A549 (cell line): ENCODE measurements around the gene NR3C2. TPM values are rescaled to one million over a fixed set of nuclear protein-coding genes. Genes with fewer than 3 reads are reported as not detected.

Experiments used
- ATAC-seq, 2 experiments: fragments of 200-7000 bp in 1 of 2; fragments of >200 bp in 1 of 2; cut with Nextera tagmentation in 1 of 2; cut with Tn5 transposase in 1 of 2; 3 replicates each; pipeline versions ENCODE4 v1.8.0 to v1.9.1; 2018 to 2020; ENCODE audit warnings: mild to moderate bottlenecking in 1 of 2, moderate library complexity in 1 of 2
- CTCF ChIA-PET: fragments of 300-600 bp; sonication (Branson Sonifier 250); formaldehyde crosslinking; extraction: SDS; loops from one replicate; lab custom pipeline; 2021; ENCODE audit warnings: antibody characterized with exemption, inconsistent platforms; lab: Yijun Ruan, JAX
- POLR2A ChIA-PET: fragments of 350-600 bp; formaldehyde crosslinking; extraction: SDS; loops from one replicate; lab custom pipeline; 2021; ENCODE audit warnings: antibody characterized with exemption, inconsistent platforms; lab: Yijun Ruan, JAX
- DNase-seq, 2 experiments: peaks; one replicate each; pipeline versions ENCODE4 v3.0.0 to v3.0.0-alpha.2; 2011 to 2016; ENCODE audit warnings: low read depth in 1 of 2, low spot score in 1 of 2
- FAIRE-seq: peaks from 2 replicates; lab custom pipeline; 2011; peaks lifted over from hg19 to GRCh38; lab: Jason Lieb, UNC
- H3K27ac ChIP-seq, 2 experiments: fragments of >200 bp; sonication (Bioruptor Twin); formaldehyde crosslinking; 3 replicates each; pipeline ENCODE4 v1.5.1; 2016 to 2017
- H3K4me1 ChIP-seq: fragments of >200 bp; sonication (Bioruptor Twin); formaldehyde crosslinking; 3 replicates; pipeline ENCODE4 v1.6.1; 2016
- H3K4me2 ChIP-seq: fragments of >200 bp; sonication (Bioruptor Twin); formaldehyde crosslinking; 3 replicates; pipeline ENCODE4 v1.6.1; 2016
- H3K4me3 ChIP-seq: fragments of >200 bp; sonication (Bioruptor Twin); formaldehyde crosslinking; 3 replicates; pipeline ENCODE4 v1.5.1; 2016
- H3K9me3 ChIP-seq: fragments of >200 bp; sonication (Bioruptor Twin); formaldehyde crosslinking; 3 replicates; pipeline ENCODE4 v1.6.1; 2016
- BCL3 ChIP-seq: fragments of >200 bp; sonication (Bioruptor Twin); formaldehyde crosslinking; IDR thresholded peaks from 3 replicates; pipeline ENCODE4 v1.6.1; 2016
- CBX8 ChIP-seq: fragments of 200-600 bp; sonication (generic); IDR thresholded peaks from 2 replicates; pipeline ENCODE4 v1.6.1; 2016
- CHD2 ChIP-seq: fragments of 150-350 bp; IDR thresholded peaks from 2 replicates; pipeline ENCODE4 v1.6.1; 2014; ENCODE audit warnings: low read length; ENCODE audit not compliant: partially characterized antibody
- CHD4 ChIP-seq: fragments of 200-600 bp; sonication (generic); IDR thresholded peaks from 2 replicates; pipeline ENCODE4 v1.6.1; 2016; ENCODE audit warnings: antibody characterized with exemption, mild to moderate bottlenecking, borderline replicate concordance
- FOSB ChIP-seq: fragments of 250-450 bp; sonication (Bioruptor Pico); IDR thresholded peaks from 2 replicates; pipeline ENCODE4 v1.5.0; 2020; ENCODE audit warnings: mild to moderate bottlenecking, moderate library complexity
- FOSL2 ChIP-seq, 2 experiments: fragments of 450-650 bp in 1 of 2; fragments of >200 bp in 1 of 2; sonication (Bioruptor Twin) in 1 of 2; formaldehyde crosslinking; IDR thresholded peaks; 2 replicates each; pipeline versions ENCODE4 v1.5.0 to v1.6.1; 2016 to 2020; ENCODE audit warnings: mild to moderate bottlenecking in 1 of 2, moderate library complexity in 1 of 2
- FOXS1 ChIP-seq: fragments of 250-450 bp; sonication (Bioruptor Pico); IDR thresholded peaks from 2 replicates; pipeline ENCODE4 v1.5.0; 2020; ENCODE audit warnings: mild to moderate bottlenecking, moderate library complexity
- HES2 ChIP-seq: fragments of >200 bp; sonication (Bioruptor Twin); formaldehyde crosslinking; IDR thresholded peaks from 2 replicates; pipeline ENCODE4 v1.6.1; 2016
- HOXB13 ChIP-seq: fragments of 250-450 bp; sonication (Bioruptor Pico); IDR thresholded peaks from 2 replicates; pipeline ENCODE4 v1.5.0; 2020; ENCODE audit warnings: low read depth, mild to moderate bottlenecking, moderate library complexity
- NFE2L2 ChIP-seq: fragments of 150-350 bp; conservative IDR thresholded peaks from 2 replicates; pipeline ENCODE4 v1.6.1; 2014; ENCODE audit warnings: low read length
- REST ChIP-seq: fragments of 200-600 bp; sonication (generic); IDR thresholded peaks from 2 replicates; pipeline ENCODE4 v1.6.1; 2016; ENCODE audit warnings: antibody characterized with exemption, mild to moderate bottlenecking, moderate library complexity
- RFX5 ChIP-seq: fragments of 450-650 bp; IDR thresholded peaks from 2 replicates; pipeline ENCODE4 v1.7.1; 2014; ENCODE audit warnings: antibody characterized with exemption, mild to moderate bottlenecking, moderate library complexity
- TFCP2L1 ChIP-seq: fragments of 250-450 bp; sonication (Bioruptor Pico); IDR thresholded peaks from 2 replicates; pipeline ENCODE4 v1.5.0; 2021; ENCODE audit warnings: mild to moderate bottlenecking
- TP53 ChIP-seq: fragments of 250-450 bp; sonication (Bioruptor Pico); IDR thresholded peaks from 2 replicates; pipeline ENCODE4 v1.5.0; 2021; ENCODE audit warnings: mild to moderate bottlenecking, moderate library complexity
- ZC3H11A ChIP-seq: fragments of 450-650 bp; IDR thresholded peaks from 2 replicates; pipeline ENCODE4 v1.6.1; 2014; ENCODE audit warnings: antibody characterized with exemption, mild to moderate bottlenecking
- ZNF302 ChIP-seq: fragments of 250-450 bp; sonication (Bioruptor Pico); IDR thresholded peaks from 2 replicates; pipeline ENCODE4 v1.9.0; 2021; ENCODE audit warnings: inconsistent platforms, mild to moderate bottlenecking, moderate library complexity
- ZSCAN20 ChIP-seq: fragments of 250-450 bp; sonication (Bioruptor Pico); IDR thresholded peaks from 2 replicates; pipeline ENCODE4 v1.8.0; 2022; ENCODE audit warnings: mild to moderate bottlenecking, moderate library complexity
- WGBS: methylation state at CpG from one replicate; pipeline ENCODE4 v1.1.6; 2017; ENCODE audit errors: missing lambda C conversion rate; 5-methylcytosine and 5-hydroxymethylcytosine counted together
- polyA plus RNA-seq, 4 experiments: library from polyadenylated mRNA; depleted of rRNA in 3 of 4; stranded (reverse); fragments of >200 nt; fragmentation: RNase III in 1 of 4; extraction: RNeasy Plus Mini Kit Qiagen cat#74134 plus additional on column Dnase treatment in 1 of 4; gene quantifications; 2 replicates in 3 of 4; 3 replicates in 1 of 4; pipeline ENCODE4 v1.2.3, GENCODE V29; 2011 to 2017
- TF ChIP-seq, protein P1 (sequence below): IDR thresholded peaks from 2 replicates; pipeline ENCODE4 v1.6.1; 2012
- TF ChIP-seq, protein P2 (sequence below): fragments of 450-650 bp; IDR thresholded peaks from 2 replicates; pipeline ENCODE4 v1.6.1; 2014; ENCODE audit warnings: antibody characterized with exemption
- TF ChIP-seq, protein P3 (sequence below): IDR thresholded peaks from 2 replicates; pipeline ENCODE4 v1.6.1; 2012; ENCODE audit warnings: low read depth, borderline replicate concordance

Gene NR3C2
- polyA plus RNA-seq, 2 of the 4 experiments (the other 2 are of a cell fraction): 0.01 to 0.03 TPM

DNA sequence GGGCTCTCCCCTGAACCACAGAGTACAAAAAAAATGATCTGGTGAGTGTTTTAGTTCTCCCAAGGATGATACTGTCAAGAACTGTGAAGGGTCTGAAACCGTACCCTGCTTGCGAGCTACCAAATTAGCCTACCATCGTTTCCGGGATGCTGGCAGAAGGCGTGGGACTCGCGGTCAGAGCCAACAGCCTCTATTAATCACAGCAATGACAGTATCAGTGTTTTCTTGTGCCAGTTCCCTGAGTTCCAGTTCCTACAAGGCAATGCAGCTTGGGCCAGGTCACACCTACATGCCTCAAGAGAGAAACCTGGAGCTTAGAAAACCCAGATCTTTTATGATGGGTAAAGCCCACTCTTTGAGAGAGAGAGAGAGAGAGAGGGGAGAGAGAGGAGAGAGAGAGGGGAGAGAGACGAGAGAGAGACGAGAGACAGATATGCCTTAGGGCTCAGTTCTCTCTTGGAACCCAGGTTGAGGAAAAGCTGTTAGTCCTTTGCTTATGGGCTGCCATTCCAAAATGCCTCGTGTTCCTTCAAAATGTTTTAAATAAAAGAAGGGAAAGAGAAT is 382.5 kb downstream of the NR3C2 start:
- TF ChIP-seq ZSCAN20: no peak
- no peak for TF ChIP-seq RFX5
- TF ChIP-seq ZC3H11A: no peak
- TF ChIP-seq CBX8: no peak
- no peak for TF ChIP-seq FOSB
- no peak for TF ChIP-seq FOSL2 (IDR thresholded peaks at IDR 0.05)
- no peak for TF ChIP-seq FOSL2 (CRISPR knock-in tag; IDR thresholded peaks at IDR 0.05)
- no peak for TF ChIP-seq ZNF302
- no peak for TF ChIP-seq REST
- TF ChIP-seq, protein P1, sequence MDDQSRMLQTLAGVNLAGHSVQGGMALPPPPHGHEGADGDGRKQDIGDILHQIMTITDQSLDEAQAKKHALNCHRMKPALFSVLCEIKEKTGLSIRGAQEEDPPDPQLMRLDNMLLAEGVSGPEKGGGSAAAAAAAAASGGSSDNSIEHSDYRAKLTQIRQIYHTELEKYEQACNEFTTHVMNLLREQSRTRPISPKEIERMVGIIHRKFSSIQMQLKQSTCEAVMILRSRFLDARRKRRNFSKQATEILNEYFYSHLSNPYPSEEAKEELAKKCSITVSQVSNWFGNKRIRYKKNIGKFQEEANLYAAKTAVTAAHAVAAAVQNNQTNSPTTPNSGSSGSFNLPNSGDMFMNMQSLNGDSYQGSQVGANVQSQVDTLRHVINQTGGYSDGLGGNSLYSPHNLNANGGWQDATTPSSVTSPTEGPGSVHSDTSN: no peak
- TF ChIP-seq, protein P2, sequence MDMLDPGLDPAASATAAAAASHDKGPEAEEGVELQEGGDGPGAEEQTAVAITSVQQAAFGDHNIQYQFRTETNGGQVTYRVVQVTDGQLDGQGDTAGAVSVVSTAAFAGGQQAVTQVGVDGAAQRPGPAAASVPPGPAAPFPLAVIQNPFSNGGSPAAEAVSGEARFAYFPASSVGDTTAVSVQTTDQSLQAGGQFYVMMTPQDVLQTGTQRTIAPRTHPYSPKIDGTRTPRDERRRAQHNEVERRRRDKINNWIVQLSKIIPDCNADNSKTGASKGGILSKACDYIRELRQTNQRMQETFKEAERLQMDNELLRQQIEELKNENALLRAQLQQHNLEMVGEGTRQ: no peak
- no peak for TF ChIP-seq FOXS1 (CRISPR knock-in tag)
- no peak for TF ChIP-seq TFCP2L1 (CRISPR knock-in tag)
- TF ChIP-seq CHD4: no peak
- no peak for TF ChIP-seq HES2
- TF ChIP-seq, protein P3, sequence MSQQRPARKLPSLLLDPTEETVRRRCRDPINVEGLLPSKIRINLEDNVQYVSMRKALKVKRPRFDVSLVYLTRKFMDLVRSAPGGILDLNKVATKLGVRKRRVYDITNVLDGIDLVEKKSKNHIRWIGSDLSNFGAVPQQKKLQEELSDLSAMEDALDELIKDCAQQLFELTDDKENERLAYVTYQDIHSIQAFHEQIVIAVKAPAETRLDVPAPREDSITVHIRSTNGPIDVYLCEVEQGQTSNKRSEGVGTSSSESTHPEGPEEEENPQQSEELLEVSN: no peak
- no peak for TF ChIP-seq NFE2L2
- TF ChIP-seq, all 56 proteins: peak for 0
- WGBS: 86% methylated on average over 10 of the region's 10 CpGs
- H3K4me1 ChIP-seq: no peaks in the 10 kb centered on the region
- H3K9me3 ChIP-seq: no peaks in the 10 kb centered on the region
- DNase-seq (no peak), ATAC-seq (no peak), FAIRE-seq (no peak)
- no peak overlapping the region for H3K4me2 ChIP-seq
- POLR2A ChIA-PET: no interaction called here
- H3K4me3 ChIP-seq: no peak overlapping the region
- CTCF ChIA-PET: interaction anchor here (0.6 to 1.2 kb wide), 2 partner anchors 193 to 409 kb away, joined by 4 to 6 read pairs; no protein-coding TSS in a partner anchor
- no peak overlapping the region for H3K27ac ChIP-seq

DNA sequence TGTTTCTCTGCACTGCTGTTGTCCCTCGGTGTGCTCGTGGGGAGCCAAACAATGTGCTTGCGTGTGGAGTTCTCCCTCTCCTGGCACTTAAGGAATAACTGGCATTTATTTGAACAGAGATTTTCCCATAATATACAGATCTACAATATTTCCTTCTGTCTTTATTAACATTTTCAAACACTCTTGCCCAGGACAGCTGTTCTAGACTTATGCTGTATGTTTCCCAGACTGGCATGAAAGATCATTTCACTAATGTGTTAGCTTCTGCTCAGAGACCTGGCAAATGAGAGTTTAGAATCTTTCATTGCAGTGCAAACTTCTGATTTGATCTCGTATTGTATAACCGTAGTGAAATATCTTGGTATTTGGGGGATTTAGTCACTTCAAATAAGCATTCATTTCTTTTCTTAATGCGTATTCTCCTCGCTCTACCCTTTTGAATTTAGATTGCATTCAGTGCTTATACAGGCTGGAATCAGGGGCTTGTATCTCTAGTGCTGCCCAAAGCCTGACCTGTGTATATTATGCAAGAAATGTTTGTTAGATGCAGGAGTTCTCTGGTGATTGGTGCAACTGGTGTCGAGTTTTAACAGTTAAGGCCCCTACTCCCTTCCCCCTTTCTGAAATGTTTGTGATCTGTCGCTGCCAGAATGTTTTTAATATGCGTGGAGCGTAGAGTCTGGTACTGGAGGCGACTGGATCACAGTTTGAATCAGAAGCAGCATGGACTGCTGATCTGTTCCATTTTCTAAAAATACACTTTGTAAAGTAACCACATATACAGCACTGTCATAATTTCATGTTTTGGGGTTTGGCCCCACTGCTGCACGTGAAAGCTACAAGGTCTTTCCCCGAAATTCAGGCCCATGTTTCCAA is 384.0 kb downstream of the NR3C2 start:
- no peak overlapping the region for H3K4me3 ChIP-seq
- WGBS: 91% methylated on average over 14 of the region's 14 CpGs
- DNase-seq: no peak
- no peak for ATAC-seq
- TF ChIP-seq BCL3 (no peak), CHD2 (no peak), FOSL2 (IDR thresholded peaks at IDR 0.05) (no peak), FOSL2 (CRISPR knock-in tag; IDR thresholded peaks at IDR 0.05) (no peak), TP53 (CRISPR knock-in tag) (no peak), HOXB13 (CRISPR knock-in tag) (no peak)
- H3K9me3 ChIP-seq: no peaks in the 10 kb centered on the region
- FAIRE-seq: no peak
- 0 out of 3 replicates have a peak, but pooled peaks cover 4% of the 10 kb centered on the region for H3K4me1 ChIP-seq
- POLR2A ChIA-PET: no interaction called here
- no peak overlapping the region for H3K4me2 ChIP-seq
- H3K27ac ChIP-seq: no peak overlapping the region
- CTCF ChIA-PET: no interaction called here
